Rectal smooth muscle tissue (tissue), 1 donor: Measurements from ENCODE around the gene APOBR.

ENCODE experiments used
- H3K27ac ChIP-seq: one replicate; pipeline ENCODE4 v1.7.0; 2013; ENCODE audit warnings: low read depth, low read length, inconsistent platforms
- H3K27me3 ChIP-seq: one replicate; pipeline ENCODE4 v1.7.0; 2013; ENCODE audit warnings: low read length; ENCODE audit not compliant: control insufficient read depth, insufficient read depth
- H3K36me3 ChIP-seq: one replicate; pipeline ENCODE4 v1.7.0; 2013; ENCODE audit warnings: low read length; ENCODE audit not compliant: control insufficient read depth, insufficient read depth
- H3K4me1 ChIP-seq: one replicate; pipeline ENCODE4 v1.7.0; 2013; ENCODE audit warnings: low read length; ENCODE audit not compliant: control insufficient read depth, insufficient read depth
- H3K4me3 ChIP-seq: one replicate; pipeline ENCODE4 v1.7.0; 2013; ENCODE audit warnings: low read length
- H3K9ac ChIP-seq: one replicate; pipeline ENCODE4 v1.7.0; 2013; ENCODE audit warnings: low read length

The APOBR gene

DNA sequence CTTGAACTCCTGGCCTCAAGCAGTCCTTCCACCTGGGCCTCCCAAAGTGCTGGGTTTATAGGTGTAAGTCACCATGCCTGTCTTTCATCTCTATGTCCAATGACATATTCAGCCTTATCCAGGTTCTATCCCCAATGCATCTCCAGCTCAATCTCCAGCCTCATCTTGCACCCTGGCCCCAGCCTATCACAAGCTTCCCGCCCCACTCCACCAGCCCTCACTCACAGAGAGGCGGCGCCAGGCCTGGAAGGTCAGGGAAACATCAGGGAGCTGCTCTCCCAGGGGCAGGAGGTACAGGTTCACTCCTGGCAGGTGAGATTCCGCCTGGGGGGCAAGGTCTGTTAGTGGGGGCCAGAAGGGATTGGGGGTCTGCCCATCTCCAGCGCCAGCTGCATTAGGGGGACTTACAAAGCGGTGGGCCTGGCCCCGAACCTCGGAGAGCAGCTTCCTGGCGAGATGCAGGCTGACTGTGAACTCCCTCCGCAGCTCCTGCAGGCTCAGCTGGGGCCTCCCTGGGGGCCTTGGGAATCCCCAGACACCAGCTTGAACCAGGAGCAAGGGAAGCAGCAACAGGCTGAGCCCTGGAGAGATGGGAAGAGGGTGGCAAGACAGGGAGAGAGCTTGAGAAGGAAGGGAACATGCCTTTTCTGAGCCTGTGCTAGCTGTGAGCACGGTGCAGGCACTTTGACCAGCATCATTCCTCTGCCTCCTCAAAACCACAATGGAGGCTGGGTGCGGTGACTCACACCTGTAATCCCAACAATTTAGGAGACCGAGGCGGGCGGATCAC lies 9.2 kb downstream of the APOBR start:
- Histone ChIP-seq H3K4me3 (no peak overlapping the region), H3K27ac (no peak overlapping the region), H3K36me3 (no peaks in the 10 kb centered on the region), H3K4me1 (no peaks in the 10 kb centered on the region), H3K9ac (no peak overlapping the region), H3K27me3 (no peaks in the 10 kb centered on the region)

DNA sequence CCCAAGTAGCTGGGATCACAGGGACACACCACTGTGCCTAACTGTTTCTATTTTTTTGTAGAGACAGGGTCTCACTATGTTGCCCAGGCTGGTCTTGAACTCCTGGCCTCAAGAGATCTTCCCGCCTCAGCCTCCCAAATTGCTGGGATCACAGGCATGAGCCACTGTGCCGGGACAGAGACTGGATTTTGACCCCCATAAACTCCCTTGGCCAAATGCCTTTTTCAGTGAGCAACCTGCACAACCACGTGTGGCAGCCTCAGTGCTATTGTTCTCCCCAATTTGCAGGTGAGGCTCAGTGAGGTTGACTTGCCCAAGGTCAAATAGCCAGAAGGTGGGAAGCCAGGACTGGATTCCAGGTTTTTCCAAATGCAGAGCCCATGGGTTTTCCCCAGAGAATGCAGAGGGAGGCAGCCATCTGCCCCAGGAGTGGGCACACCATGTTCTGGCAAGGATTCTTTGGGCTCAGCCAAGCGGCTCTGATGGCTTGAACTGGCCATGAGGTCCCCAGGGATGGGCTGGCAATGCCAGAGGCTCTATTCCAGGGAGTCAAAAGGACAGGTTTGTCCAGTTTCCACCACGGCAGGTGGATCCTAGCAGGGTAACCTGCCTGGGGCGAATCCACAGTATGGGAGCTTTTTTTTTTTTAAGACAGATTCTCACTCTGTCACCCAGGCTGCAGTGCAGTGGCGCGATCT lies 10.4 kb downstream of the APOBR start:
- Histone ChIP-seq H3K36me3 (no peaks in the 10 kb centered on the region), H3K27me3 (no peaks in the 10 kb centered on the region), H3K4me1 (no peaks in the 10 kb centered on the region), H3K9ac (no peak overlapping the region), H3K27ac (no peak overlapping the region), H3K4me3 (no peak overlapping the region)

DNA sequence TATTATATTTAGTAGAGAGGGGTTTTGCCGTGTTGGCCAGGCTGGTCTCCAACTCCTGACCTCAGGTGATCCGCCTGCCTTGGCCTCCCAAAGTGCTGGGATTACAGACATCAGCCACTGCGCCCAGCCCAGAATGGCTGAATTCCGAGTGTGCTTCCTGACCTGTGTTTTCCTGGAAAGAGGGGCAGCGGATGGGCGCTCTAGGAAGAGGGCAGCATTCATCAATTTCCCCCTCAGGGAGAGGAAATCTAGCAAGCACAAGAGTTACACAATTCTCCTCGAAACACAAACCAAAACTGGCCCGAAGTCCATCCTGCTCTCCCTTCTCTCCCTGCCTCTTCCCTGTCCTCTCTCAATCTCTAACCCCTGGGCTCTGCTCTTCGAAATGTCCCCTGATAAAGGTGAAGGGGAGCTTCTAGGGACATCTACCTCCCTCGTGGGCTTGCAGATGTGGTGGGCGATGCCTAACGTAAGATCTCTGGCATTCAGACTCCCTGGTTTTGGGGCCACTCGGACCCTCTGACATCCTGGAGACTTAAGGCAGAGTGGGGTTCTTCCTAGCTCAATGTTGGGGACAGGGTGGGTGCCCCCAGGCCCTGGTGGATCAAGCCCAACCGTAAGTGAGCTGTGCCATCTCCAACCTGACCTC lies 11.2 kb downstream of the APOBR start:
- no peaks in the 10 kb centered on the region for H3K27me3 ChIP-seq
- H3K4me3 ChIP-seq: no peak overlapping the region
- no peak overlapping the region for H3K9ac ChIP-seq
- no peak overlapping the region for H3K27ac ChIP-seq
- H3K4me1 ChIP-seq: no peaks in the 10 kb centered on the region
- no peaks in the 10 kb centered on the region for H3K36me3 ChIP-seq

DNA sequence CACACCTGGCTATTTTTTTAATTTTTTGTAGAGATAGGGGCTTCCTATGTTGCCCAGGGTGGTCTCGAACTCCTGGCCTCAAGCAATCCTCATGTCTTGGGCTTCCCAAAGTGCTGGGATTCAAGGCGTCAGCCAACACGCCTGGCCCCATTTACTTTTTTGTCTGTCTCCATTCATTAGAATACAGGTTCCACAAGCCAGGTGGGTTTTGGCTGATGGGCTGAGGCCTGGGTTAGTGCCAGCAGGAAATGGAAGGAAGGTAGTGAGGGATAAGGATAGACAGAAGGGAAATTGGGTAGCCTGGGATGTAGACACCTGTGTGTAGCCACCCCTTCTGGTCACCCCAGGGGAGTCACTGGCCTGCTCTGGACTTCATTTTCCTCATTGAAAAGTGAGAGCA lies 16.6 kb downstream of the APOBR start:
- Histone ChIP-seq H3K4me1 (no peaks in the 10 kb centered on the region), H3K27me3 (no peaks in the 10 kb centered on the region), H3K27ac (no peak overlapping the region), H3K36me3 (no peaks in the 10 kb centered on the region), H3K4me3 (no peak overlapping the region), H3K9ac (no peak overlapping the region)

DNA sequence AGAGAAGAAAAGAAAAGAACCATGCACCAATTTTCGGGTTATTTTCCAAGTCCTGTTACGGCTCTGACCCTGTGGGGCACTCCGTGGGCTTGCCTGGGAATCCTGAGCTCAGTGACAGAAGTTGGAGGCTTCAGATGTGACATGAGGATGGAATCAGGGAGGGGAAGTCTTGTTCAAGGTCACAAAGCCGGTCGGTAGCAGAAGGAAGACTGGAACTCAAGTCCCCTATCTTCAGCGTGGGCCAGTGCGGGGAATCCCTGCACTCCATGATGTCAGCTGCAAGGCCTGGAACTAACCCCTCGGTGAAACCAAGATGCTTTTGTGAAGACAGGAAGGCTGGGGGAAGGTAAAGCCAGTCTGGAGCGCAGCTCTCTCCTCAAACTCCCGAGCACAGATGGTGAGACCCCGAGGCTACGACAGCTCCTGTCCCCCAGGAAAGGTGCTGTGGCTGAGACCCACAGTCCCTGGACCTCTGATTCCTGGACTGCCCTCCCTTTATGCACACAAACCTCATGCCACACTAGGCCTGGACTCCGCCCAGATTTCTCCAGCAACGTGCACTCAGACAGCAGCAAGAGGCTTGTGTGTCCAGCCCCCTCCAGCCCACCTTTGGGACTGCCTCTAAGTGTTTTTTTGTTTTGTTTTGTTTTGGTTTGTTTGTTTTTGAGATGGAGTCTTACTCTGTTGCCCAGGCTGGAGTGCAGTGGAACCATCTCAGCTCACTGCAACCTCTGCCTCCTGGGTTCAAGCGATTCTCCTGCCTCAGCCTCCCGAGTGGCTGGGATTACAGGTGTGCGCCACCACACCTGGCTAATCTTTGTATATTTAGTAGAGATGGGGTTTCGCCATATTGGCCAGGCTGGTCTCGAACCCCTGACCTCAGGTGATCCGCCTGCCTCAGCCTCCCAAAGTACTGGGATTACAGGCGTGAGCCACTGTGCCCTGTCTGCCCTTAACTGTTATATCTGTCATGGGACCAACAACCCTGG lies 17.7 kb downstream of the APOBR start:
- H3K9ac ChIP-seq: no peak overlapping the region
- no peaks in the 10 kb centered on the region for H3K27me3 ChIP-seq
- H3K4me1 ChIP-seq: no peaks in the 10 kb centered on the region

DNA sequence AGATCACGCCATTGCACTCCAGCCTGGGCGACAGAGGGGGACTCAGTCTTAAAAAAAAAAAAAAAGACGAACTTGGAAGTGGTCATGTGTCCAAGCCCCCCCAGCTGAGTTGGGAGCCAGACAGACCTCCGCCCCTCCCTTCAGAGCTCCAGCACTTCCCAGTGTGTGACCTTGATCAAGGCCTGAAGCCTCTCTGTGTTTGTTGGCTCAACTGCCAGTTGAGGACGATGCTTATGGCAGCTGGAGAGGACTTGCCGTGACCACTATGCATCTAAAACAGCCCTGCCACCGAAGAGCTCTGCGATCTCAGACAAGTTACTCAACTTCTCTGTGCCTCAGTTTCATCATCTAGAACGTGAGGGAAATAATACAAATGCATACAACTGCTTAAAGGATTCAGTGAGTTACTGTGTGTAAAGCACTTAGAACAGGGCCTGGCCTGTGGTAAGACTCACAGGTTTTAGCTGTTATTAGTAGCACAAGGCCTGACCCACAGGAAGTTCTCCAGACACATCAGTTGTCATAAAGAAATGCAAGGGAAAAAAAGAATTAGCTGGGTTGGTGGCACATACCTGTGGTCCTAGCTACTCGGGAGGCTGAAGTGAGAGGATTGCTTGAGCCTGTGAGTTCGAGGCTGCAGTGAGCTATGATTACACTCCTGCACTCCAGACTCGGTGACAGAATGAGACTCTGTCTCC lies 19.2 kb downstream of the APOBR start:
- H3K4me3 ChIP-seq: no peak overlapping the region
- H3K36me3 ChIP-seq: no peaks in the 10 kb centered on the region
- no peaks in the 10 kb centered on the region for H3K27me3 ChIP-seq
- no peaks in the 10 kb centered on the region for H3K4me1 ChIP-seq
- no peak overlapping the region for H3K27ac ChIP-seq
- no peak overlapping the region for H3K9ac ChIP-seq

More for the DNA sequence above, 17.7 kb downstream of the APOBR start:
- Histone ChIP-seq H3K36me3 (no peaks in the 10 kb centered on the region), H3K4me3 (no peak overlapping the region), H3K27ac (no peak overlapping the region)

DNA sequence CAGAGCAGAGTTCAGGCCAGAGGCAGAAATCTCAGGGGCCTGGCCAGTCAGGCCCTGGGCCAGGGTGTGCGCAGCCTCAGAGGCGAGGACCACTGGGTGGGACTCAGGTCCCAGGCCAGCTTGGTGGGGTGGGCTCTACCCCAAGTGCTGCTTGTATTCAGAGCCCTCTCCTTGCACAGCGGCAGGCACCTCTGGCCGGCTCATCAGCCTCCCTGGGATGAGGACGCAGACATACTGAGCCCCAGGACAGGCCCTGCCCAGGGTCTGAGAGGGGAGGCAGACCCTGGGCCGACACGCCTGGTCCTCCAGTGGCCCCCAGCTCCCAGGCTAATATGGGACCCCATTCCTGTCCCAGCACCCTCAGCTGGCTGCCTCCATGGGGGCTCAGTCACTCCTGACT lies 19.8 kb downstream of the APOBR start:
- Histone ChIP-seq H3K36me3 (no peaks in the 10 kb centered on the region), H3K9ac (no peak overlapping the region), H3K4me3 (no peak overlapping the region), H3K4me1 (no peaks in the 10 kb centered on the region), H3K27ac (no peak overlapping the region), H3K27me3 (no peaks in the 10 kb centered on the region)

DNA sequence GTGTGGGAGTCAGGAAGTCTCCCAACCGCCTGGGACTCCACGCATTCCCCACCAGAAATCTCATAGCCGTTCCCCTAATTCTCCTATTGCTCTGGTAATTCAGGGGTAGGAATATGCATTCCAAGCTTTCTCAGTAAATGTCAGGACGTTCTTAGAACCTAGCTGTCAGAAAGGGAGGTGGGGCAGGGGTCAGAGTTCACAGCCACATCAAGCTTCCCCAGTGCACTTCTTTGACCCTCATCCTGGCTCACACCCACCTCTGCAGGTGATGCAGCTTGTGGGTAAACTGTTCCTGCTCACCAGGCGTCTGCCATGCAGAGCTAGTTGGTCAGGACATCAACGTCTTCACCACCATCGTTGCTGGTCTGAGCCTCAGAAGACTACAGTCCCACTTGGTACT lies 26.2 kb downstream of the APOBR start:
- H3K9ac ChIP-seq: no peak overlapping the region
- H3K27me3 ChIP-seq: no peaks in the 10 kb centered on the region
- H3K36me3 ChIP-seq: no peaks in the 10 kb centered on the region
- H3K27ac ChIP-seq: no peak overlapping the region
- no peak overlapping the region for H3K4me3 ChIP-seq
- H3K4me1 ChIP-seq: peaks cover 4% of the 10 kb centered on the region

DNA sequence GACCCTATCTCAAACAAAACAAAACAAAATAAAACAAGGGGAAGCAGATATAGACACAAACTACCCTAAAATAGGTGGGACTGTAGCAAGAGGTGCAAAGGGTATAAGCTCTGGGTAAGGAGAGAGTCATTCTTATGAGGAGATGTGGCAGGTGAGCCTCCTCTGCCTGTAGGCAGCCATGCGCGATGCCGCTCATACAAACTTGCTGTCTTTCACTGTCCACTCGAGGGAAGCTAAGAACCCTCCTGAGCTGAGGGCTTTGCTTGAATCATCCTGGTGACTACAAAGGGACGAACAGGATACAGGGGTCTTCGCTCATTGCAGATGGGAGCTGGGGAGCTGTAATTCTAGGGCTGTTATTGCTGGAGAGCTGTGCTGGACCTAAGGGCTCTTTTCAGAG lies 27.0 kb downstream of the APOBR start:
- no peak overlapping the region for H3K27ac ChIP-seq
- no peaks in the 10 kb centered on the region for H3K36me3 ChIP-seq
- H3K27me3 ChIP-seq: no peaks in the 10 kb centered on the region
- peaks cover 4% of the 10 kb centered on the region for H3K4me1 ChIP-seq
- no peak overlapping the region for H3K4me3 ChIP-seq
- no peak overlapping the region for H3K9ac ChIP-seq

DNA sequence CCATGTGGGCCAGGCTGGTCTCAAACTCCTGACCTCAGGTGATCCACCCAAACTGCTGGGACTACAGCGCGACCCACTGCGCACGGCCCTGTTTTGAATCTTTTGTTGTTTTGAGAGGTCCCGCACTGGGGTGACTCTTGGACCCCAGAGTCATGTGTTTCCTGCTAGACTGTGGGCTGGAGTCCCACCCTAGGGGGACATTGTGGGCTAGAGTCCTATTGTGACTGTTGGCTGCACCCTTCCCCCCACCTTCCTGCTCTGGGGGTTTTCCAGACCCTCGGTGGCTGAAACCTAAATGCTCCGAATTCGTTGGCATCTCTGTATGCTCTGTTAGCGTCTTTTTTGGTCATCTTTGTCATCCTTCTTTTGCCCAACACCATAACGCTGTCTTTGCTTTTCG lies 28.3 kb downstream of the APOBR start:
- peaks cover 4% of the 10 kb centered on the region for H3K4me1 ChIP-seq

DNA sequence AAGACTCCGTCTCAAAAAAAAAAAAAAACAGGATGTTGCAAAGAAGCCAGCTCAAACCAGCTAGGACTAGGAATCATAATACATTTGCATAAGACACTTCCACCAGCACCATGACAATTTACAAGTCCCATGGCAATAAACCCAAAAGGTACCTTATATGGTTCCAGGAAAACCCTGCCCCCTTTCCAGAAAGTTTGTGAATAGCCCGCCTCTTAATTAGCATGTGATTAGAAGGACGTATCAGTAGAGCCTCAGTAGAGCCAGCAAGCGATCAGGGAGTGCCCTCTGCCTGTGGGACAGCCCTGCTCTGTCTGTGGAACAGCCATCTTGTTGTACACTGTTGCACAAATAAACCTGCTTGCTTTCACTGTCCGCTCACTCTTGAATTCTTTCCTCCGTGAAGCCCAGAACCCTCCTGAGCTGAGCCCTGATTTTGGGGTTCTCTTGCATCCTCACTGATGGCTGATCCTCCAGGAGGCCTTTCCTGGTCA lies 30.3 kb downstream of the APOBR start:
- Histone ChIP-seq H3K36me3 (no peaks in the 10 kb centered on the region), H3K27me3 (no peaks in the 10 kb centered on the region), H3K9ac (no peak overlapping the region), H3K4me3 (no peak overlapping the region), H3K4me1 (peaks cover 4% of the 10 kb centered on the region), H3K27ac (no peak overlapping the region)

More for the DNA sequence above, 28.3 kb downstream of the APOBR start:
- Histone ChIP-seq H3K27me3 (no peaks in the 10 kb centered on the region), H3K36me3 (no peaks in the 10 kb centered on the region), H3K27ac (no peak overlapping the region), H3K4me3 (no peak overlapping the region), H3K9ac (no peak overlapping the region)
